CD4-positive, alpha-beta T cell (primary cell): Measurements from ENCODE around the gene USP32. TPM values are rescaled to one million over a fixed set of nuclear protein-coding genes. Genes with fewer than 3 reads are reported as not detected.

Experiments
- ATAC-seq: fragments of 200-7000 bp; cut with Tn5 transposase; one replicate; pipeline ENCODE4 v1.10.0; 2022; ENCODE audit warnings: mild to moderate bottlenecking; ENCODE audit not compliant: poor library complexity
- CTCF ChIA-PET: fragments of 350-600 bp; sonication (Branson Sonifier 250); formaldehyde crosslinking; loops from one replicate; lab custom pipeline; 2021; ENCODE audit warnings: antibody characterized with exemption, inconsistent platforms; lab: Charles Lee
- POLR2A ChIA-PET: fragments of 350-600 bp; sonication (Branson Sonifier 250); formaldehyde crosslinking; loops from one replicate; lab custom pipeline; 2021; ENCODE audit warnings: antibody characterized with exemption, inconsistent platforms; lab: Charles Lee
- DNase-seq, 14 experiments: peaks; one replicate each; pipeline ENCODE4 v3.0.0-alpha.2; 2013 to 2020; ENCODE audit warnings: mixed read lengths in 2 of 14
- H3K27ac ChIP-seq, 2 donors: one replicate each; pipeline versions ENCODE4 v1.5.1 to v1.7.0; 2013; ENCODE audit warnings: low read length in 2 of 2, low read depth in 1 of 2, mild to moderate bottlenecking in 1 of 2
- H3K27me3 ChIP-seq, 2 experiments: 1 replicate in 1 of 2; 2 replicates in 1 of 2; pipeline versions ENCODE4 v1.6.1 to v1.7.0; 2013; ENCODE audit warnings: low read length in 2 of 2, control low read depth in 1 of 2, mild to moderate bottlenecking in 1 of 2, moderate library complexity in 1 of 2; ENCODE audit not compliant: insufficient read depth in 2 of 2, control insufficient read depth in 1 of 2
- H3K36me3 ChIP-seq: one replicate; pipeline ENCODE4 v1.6.1; 2013; ENCODE audit warnings: low read length, control low read depth; ENCODE audit not compliant: insufficient read depth
- H3K4me1 ChIP-seq: one replicate; pipeline ENCODE4 v1.6.1; 2013; ENCODE audit warnings: low read length, control low read depth; ENCODE audit not compliant: insufficient read depth
- H3K4me3 ChIP-seq: one replicate; pipeline ENCODE4 v1.5.1; 2013; ENCODE audit warnings: mild to moderate bottlenecking, low read length, moderate library complexity
- H3K9me3 ChIP-seq, 2 experiments: 1 replicate in 1 of 2; 2 replicates in 1 of 2; pipeline versions ENCODE4 v1.6.1 to v1.7.0; 2013; ENCODE audit warnings: low read length in 2 of 2, mild to moderate bottlenecking in 2 of 2, control low read depth in 1 of 2, moderate library complexity in 1 of 2; ENCODE audit not compliant: control insufficient read depth in 1 of 2, insufficient read depth in 1 of 2
- H3K27ac Mint-ChIP-seq: one replicate; pipeline ENCODE4 v1.8.0; 2020; ENCODE audit warnings: mixed read lengths
- H3K27me3 Mint-ChIP-seq: one replicate; pipeline ENCODE4 v1.8.0; 2021; ENCODE audit warnings: mixed read lengths
- H3K36me3 Mint-ChIP-seq: one replicate; pipeline ENCODE4 v1.8.0; 2021; ENCODE audit warnings: low read depth, mixed read lengths
- H3K4me1 Mint-ChIP-seq: one replicate; pipeline ENCODE4 v1.8.0; 2021; ENCODE audit warnings: low read depth, mixed read lengths
- H3K4me3 Mint-ChIP-seq: one replicate; pipeline ENCODE4 v1.8.0; 2020; ENCODE audit warnings: mild to moderate bottlenecking, mixed read lengths
- H3K9me3 Mint-ChIP-seq: one replicate; pipeline ENCODE4 v1.8.0; 2020; ENCODE audit warnings: mixed read lengths
- intact Hi-C, 2 experiments: fragments of 100-400 bp; cut with DNase I in 1 of 2; cut with micrococcal nuclease in 1 of 2; formaldehyde crosslinking; loops; one replicate each; pipeline versions ENCODE4 v1.15.1 to v1.9.0; 2023 to 2025; cut with DNase I, micrococcal nuclease
- total RNA-seq, 174 experiments: library from RNA in 2 of 174; stranded (reverse) in 2 of 174; gene quantifications; one replicate each; pipeline ENCODE4 v1.2.3 and lab custom pipeline; 2021 to 2026
- TF ChIP-seq, protein P1 (sequence below): fragments of 200-600 bp; IDR thresholded peaks from one replicate; pipeline ENCODE4 v1.8.0; 2022; ENCODE audit warnings: antibody characterized with exemption, mild to moderate bottlenecking

The USP32 gene
- total RNA-seq, 2 experiments from 2014 or later = 23.9 to 24.7 TPM

DNA sequence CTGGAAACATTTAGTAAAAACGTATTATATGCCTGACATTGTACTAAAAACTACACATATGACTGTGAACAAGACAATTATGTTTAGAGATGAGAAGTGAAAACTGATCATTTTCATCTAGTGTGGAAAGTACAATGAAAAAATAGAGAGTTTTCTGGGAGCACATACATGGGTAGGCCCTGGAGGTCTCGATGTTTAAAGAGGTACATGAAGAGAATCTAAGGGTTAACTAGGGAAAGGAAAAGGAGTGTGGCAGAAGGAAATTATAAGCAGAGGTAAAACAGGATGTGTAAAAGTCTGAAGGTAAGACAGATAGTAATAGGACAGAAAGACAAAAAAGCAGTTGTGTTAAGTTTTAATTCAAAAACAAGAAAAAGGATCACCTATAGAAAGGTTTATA, 113.7 kb downstream of the USP32 start:
- CTCF ChIA-PET = interaction anchor here (0.7 kb wide), 2 partner anchors 17 to 36 kb away, joined by 4 read pairs; no protein-coding TSS in a partner anchor
- ATAC-seq = no peak
- no peak overlapping the region for H3K27ac Mint-ChIP-seq

DNA sequence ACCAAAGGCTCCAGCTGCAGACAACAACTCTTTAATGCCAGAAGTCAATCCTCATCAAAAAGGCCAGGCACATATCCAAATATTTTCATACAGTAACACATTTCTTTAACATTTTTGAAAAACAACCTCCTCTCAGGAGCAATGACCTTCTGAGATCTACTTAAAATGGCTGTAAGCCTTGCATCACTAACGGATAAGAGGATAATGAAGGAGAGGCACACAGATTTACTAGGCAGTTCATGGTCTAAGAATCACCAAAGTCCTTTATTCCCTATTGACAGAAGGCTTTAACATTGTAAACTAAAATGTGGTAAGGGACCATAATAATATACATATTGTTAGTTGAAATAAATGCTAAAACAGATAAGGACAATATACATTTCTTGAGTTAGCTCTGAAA, 114.7 kb downstream of the USP32 start:
- Histone ChIP-seq H3K4me1 (no peaks in the 10 kb centered on the region), H3K4me3 (no peak overlapping the region), H3K36me3 (no peaks in the 10 kb centered on the region), H3K9me3 (no peaks in the 10 kb centered on the region), H3K27me3 (no peaks in the 10 kb centered on the region), H3K27ac (no peak overlapping the region)
- ChIA-PET CTCF (interaction anchor here (0.6 kb wide), 1 partner anchor 83 kb away, joined by 3 read pairs; no protein-coding TSS in a partner anchor), POLR2A (interaction anchor here (1.0 to 1.2 kb wide), 2 partner anchors 13 to 14 kb away, joined by 3 to 4 read pairs; no protein-coding TSS in a partner anchor)
- DNase-seq (no peak), ATAC-seq (no peak)
- intact Hi-C loops = no loop called here
- TF ChIP-seq, protein P1, sequence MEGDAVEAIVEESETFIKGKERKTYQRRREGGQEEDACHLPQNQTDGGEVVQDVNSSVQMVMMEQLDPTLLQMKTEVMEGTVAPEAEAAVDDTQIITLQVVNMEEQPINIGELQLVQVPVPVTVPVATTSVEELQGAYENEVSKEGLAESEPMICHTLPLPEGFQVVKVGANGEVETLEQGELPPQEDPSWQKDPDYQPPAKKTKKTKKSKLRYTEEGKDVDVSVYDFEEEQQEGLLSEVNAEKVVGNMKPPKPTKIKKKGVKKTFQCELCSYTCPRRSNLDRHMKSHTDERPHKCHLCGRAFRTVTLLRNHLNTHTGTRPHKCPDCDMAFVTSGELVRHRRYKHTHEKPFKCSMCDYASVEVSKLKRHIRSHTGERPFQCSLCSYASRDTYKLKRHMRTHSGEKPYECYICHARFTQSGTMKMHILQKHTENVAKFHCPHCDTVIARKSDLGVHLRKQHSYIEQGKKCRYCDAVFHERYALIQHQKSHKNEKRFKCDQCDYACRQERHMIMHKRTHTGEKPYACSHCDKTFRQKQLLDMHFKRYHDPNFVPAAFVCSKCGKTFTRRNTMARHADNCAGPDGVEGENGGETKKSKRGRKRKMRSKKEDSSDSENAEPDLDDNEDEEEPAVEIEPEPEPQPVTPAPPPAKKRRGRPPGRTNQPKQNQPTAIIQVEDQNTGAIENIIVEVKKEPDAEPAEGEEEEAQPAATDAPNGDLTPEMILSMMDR = no peak
- Mint-ChIP-seq H3K27me3 (no peaks in the 10 kb centered on the region), H3K27ac (no peak overlapping the region), H3K4me1 (peaks cover 4% of the 10 kb centered on the region), H3K9me3 (no peaks in the 10 kb centered on the region), H3K36me3 (peaks cover 19% of the 10 kb centered on the region), H3K4me3 (no peak overlapping the region)

More for the DNA sequence above, 113.7 kb downstream of the USP32 start:
- Histone ChIP-seq H3K27me3 (no peaks in the 10 kb centered on the region), H3K9me3 (no peaks in the 10 kb centered on the region), H3K4me1 (no peaks in the 10 kb centered on the region), H3K36me3 (no peaks in the 10 kb centered on the region), H3K27ac (no peak overlapping the region), H3K4me3 (no peak overlapping the region)
- intact Hi-C loops = no loop called here
- TF ChIP-seq, protein P1 = no peak
- Mint-ChIP-seq H3K4me3 (no peak overlapping the region), H3K9me3 (no peaks in the 10 kb centered on the region), H3K4me1 (peaks cover 4% of the 10 kb centered on the region), H3K27me3 (no peaks in the 10 kb centered on the region), H3K36me3 (peaks cover 22% of the 10 kb centered on the region)
- no peak for DNase-seq
- POLR2A ChIA-PET = interaction anchor here (1.0 kb wide), 1 partner anchor 15 kb away, joined by 4 read pairs; no protein-coding TSS in a partner anchor

DNA sequence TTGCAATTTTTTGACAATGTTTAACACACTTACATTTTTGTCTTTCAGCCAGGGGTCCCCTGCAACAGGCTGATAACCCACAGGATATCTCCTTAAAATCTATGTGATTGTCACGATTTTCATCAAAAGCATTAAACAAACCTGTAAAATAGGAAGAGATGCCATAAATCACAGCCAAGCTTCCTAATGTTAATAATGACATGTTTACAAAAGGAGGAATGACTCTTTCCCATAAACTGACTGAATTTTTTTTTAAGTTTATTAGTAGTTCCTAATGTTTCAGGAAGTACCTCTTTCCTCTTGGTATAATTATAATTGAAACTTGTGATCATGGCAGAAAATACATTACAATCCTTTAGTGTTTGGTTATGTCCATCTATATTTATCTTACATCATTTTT, 122.5 kb downstream of the USP32 start:
- ChIA-PET POLR2A (no interaction called here), CTCF (no interaction called here)
- no peaks in the 10 kb centered on the region for H3K4me1 ChIP-seq
- DNase-seq (no peak), ATAC-seq (no peak)
- no peaks in the 10 kb centered on the region for H3K9me3 ChIP-seq
- H3K27ac ChIP-seq = no peak overlapping the region
- peaks cover 19% of the 10 kb centered on the region for H3K36me3 ChIP-seq
- no peak overlapping the region for H3K4me3 Mint-ChIP-seq
- no peak overlapping the region for H3K4me3 ChIP-seq
- no peaks in the 10 kb centered on the region for H3K4me1 Mint-ChIP-seq
- TF ChIP-seq, protein P1 = no peak
- no peak overlapping the region for H3K27ac Mint-ChIP-seq
- H3K9me3 Mint-ChIP-seq = no peaks in the 10 kb centered on the region
- H3K27me3 ChIP-seq = no peaks in the 10 kb centered on the region
- peaks cover 67% of the 10 kb centered on the region for H3K36me3 Mint-ChIP-seq
- intact Hi-C loops = loop anchor here in 1 of 2 experiments (10.0 kb wide), 1 partner anchor 165 kb away; no protein-coding TSS in a partner anchor
- H3K27me3 Mint-ChIP-seq = no peaks in the 10 kb centered on the region
